A549 treated with RU486 at 1 μM for 4 hours (cell line): ENCODE results near the gene NHLRC2. TPM values are rescaled to one million over a fixed set of nuclear protein-coding genes. Genes with fewer than 3 reads are reported as not detected.

ENCODE experiments used
- total RNA-seq: library from RNA; stranded (reverse); fragments of 200-300 nt; extraction: Qiagen RNA extraction; gene quantifications from 5 replicates; pipeline ENCODE4 v1.2.3, GENCODE V29; 2022; ENCODE audit warnings: low read depth

Gene NHLRC2
- total RNA-seq = 5.0 to 7.4 TPM (median 6.3 TPM) in 5 replicates

GRCh38 chr10:113854013-113854760 lies at the start of gene NHLRC2, which contains the start of gene DCLRE1A:
TSS of gene NHLRC2 (plus strand) at chr10:113854661. CDS start at chr10:113854873, 212 bp downstream.
TSS of gene DCLRE1A (minus strand) at chr10:113854082. CDS start at chr10:113853182, 900 bp downstream.

Other genes with a start within 250 kb of the NHLRC2 start
- not detected in 5 replicates for gene NRAP, start 190.6 kb upstream of the NHLRC2 start, total RNA-seq
- gene CASP7, start 174.7 kb upstream of the NHLRC2 start, total RNA-seq = 35.0 to 42.5 TPM (median 36.9 TPM) in 5 replicates
- 0.03 to 0.14 TPM (median 0.07 TPM) in 3 of 5 replicates, not detected in the others for gene PLEKHS1, start 103.0 kb upstream of the NHLRC2 start, total RNA-seq
- gene DCLRE1A, start 579 bp upstream of the NHLRC2 start, total RNA-seq = 6.5 to 11.1 TPM (median 9.4 TPM) in 5 replicates
- gene ADRB1, start 189.2 kb downstream of the NHLRC2 start, total RNA-seq = 0.37 to 1.1 TPM (median 0.85 TPM) in 5 replicates